Esophagus muscularis mucosa (tissue), 3 donors: ENCODE results near the gene AATK.

Experiments used
- CTCF ChIP-seq, 3 experiments: fragments of 200-600 bp in 2 of 3; fragments of 450-650 bp in 1 of 3; sonication (generic) in 2 of 3; IDR thresholded peaks; one replicate each; pipeline ENCODE4 v1.5.1; 2017 to 2019; ENCODE audit warnings: antibody characterized with exemption in 3 of 3, mild to moderate bottlenecking in 2 of 3, moderate library complexity in 1 of 3
- EP300 ChIP-seq: sonication (generic); formaldehyde crosslinking; IDR thresholded peaks from one replicate; pipeline ENCODE4 v1.6.1; 2017; ENCODE audit warnings: antibody characterized with exemption

- TF ChIP-seq EP300 (no peak), CTCF (IDR thresholded peaks at IDR 0.05) (no peak)
Measured at GRCh38 chr17:81071761-81072741, 94.0 kb downstream of the AATK start.
